ENCODE measurements around the gene CYP4A22. TPM values are rescaled to one million over a fixed set of nuclear protein-coding genes. Genes with fewer than 3 reads are reported as not detected.
"Not testable (repeated sequence)": the region's sequence is repeated elsewhere in the genome, so short reads cannot be mapped to it uniquely, and the experiment has no call there.

Gene CYP4A22
- total RNA-seq, 2 donors from 2014 or later: not detected

DNA sequence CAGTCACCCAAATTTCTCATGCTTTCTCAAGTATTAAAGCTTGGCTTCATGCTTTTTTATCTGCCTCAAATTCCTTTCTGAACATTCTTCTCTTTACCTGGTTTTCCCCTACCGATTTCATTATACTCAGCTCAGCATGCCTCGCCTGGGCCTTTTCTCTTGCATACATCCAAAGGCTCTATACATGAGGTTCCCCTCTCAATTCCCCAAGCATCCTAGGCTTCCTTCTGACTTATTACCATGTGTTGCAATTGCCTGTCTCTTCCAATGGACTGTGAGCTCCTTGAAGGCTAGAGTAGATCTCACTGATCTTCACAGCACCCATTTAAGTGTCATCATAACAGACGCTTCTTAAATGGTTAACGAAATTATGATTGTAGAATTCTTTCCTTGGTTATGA is 24.1 kb upstream of the CYP4A22 start:
- H3K27me3 ChIP-seq (replicated peaks; ENCODE audit: insufficient read depth): no peaks in the 10 kb centered on the region
- H3K4me3 ChIP-seq: no peak overlapping the region
- ATAC-seq (ENCODE audit: insufficient number of reproducible peaks, low FRiP score, low read depth): no peak

DNA sequence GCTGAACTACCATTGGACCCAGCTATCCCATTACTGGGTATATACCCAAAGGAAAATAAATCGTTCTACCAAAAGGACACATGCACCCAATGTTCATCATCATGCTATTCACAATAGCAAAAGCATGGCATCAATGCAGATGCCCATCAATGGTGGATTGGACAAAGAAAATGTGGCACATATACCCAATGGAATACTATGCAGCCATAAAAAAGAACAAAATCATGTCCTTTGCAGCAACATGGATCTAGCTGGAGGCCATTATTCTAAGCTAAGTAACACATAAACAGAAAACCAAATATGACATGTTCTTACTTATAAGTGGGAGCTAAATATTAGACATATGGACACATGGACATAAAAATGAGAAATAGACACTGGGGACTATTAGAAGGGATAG is 16.2 kb upstream of the CYP4A22 start:
- H3K36me3 ChIP-seq; H3K9me3 ChIP-seq; H3K27me3 ChIP-seq (replicated peaks; ENCODE audit: insufficient read depth); H3K4me3 ChIP-seq; H3K4me1 ChIP-seq (ENCODE audit: control insufficient read depth in 1 of 2, low read depth in 2 of 2); DNase-seq (ENCODE audit: low spot score); H3K27ac ChIP-seq; ATAC-seq (ENCODE audit: insufficient number of reproducible peaks, low FRiP score, low read depth): not testable (repeated sequence)

More for the DNA sequence above, 24.1 kb upstream of the CYP4A22 start:
- H3K36me3 ChIP-seq: no peaks in the 10 kb centered on the region
- no peaks in the 10 kb centered on the region for H3K4me1 ChIP-seq (ENCODE audit: control insufficient read depth in 1 of 2, low read depth in 2 of 2)
- H3K27ac ChIP-seq: no peak overlapping the region
- DNase-seq (ENCODE audit: low spot score): no peak
- no peaks in the 10 kb centered on the region for H3K9me3 ChIP-seq
- TF ChIP-seq, protein P1, sequence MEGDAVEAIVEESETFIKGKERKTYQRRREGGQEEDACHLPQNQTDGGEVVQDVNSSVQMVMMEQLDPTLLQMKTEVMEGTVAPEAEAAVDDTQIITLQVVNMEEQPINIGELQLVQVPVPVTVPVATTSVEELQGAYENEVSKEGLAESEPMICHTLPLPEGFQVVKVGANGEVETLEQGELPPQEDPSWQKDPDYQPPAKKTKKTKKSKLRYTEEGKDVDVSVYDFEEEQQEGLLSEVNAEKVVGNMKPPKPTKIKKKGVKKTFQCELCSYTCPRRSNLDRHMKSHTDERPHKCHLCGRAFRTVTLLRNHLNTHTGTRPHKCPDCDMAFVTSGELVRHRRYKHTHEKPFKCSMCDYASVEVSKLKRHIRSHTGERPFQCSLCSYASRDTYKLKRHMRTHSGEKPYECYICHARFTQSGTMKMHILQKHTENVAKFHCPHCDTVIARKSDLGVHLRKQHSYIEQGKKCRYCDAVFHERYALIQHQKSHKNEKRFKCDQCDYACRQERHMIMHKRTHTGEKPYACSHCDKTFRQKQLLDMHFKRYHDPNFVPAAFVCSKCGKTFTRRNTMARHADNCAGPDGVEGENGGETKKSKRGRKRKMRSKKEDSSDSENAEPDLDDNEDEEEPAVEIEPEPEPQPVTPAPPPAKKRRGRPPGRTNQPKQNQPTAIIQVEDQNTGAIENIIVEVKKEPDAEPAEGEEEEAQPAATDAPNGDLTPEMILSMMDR (IDR thresholded peaks at IDR 0.05): no peak

DNA sequence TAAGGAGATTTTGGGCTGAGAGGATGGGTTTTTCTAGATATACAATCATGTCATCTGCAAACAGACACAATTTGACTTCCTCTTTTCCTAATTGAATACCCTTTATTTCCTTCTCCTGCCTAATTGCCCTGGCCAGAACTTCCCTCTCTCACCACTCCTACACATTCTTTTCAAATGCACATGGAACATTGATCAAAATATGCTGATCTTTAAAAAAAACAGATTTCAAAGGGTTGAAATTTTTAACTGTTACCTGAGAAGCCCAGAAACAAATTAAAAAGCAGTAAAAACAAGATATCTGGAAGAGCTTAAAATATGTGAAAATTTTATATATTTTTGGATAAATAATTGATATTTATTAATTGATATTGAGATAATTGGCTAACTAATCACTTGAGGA is 12.4 kb upstream of the CYP4A22 start:
- not testable (repeated sequence) for H3K4me3 ChIP-seq; ATAC-seq (ENCODE audit: insufficient number of reproducible peaks, low FRiP score, low read depth); H3K4me1 ChIP-seq (ENCODE audit: control insufficient read depth in 1 of 2, low read depth in 2 of 2); DNase-seq (ENCODE audit: low spot score); H3K9me3 ChIP-seq; H3K27me3 ChIP-seq (replicated peaks; ENCODE audit: insufficient read depth); H3K36me3 ChIP-seq; H3K27ac ChIP-seq

DNA sequence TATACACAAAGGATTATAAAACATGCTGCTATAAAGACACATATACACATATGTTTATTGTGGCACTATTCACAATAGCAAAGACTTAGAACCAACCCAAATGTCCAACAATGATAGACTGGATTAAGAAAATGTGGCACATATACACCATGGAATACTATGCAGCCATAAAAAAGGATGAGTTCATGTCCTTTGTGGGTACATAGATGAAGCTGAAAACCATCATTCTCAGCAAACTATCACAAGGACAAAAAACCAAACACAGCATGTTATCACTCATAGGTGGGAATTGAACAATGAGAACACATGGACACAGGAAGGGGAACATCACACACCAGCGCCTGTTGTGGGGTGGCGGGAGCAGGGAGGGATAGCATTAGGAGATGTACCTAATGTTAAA is 10.2 kb upstream of the CYP4A22 start:
- H3K36me3 ChIP-seq; H3K9me3 ChIP-seq; ATAC-seq (ENCODE audit: insufficient number of reproducible peaks, low FRiP score, low read depth); H3K27ac ChIP-seq; H3K4me3 ChIP-seq; H3K27me3 ChIP-seq (replicated peaks; ENCODE audit: insufficient read depth); DNase-seq (ENCODE audit: low spot score); H3K4me1 ChIP-seq (ENCODE audit: control insufficient read depth in 1 of 2, low read depth in 2 of 2): not testable (repeated sequence)

DNA sequence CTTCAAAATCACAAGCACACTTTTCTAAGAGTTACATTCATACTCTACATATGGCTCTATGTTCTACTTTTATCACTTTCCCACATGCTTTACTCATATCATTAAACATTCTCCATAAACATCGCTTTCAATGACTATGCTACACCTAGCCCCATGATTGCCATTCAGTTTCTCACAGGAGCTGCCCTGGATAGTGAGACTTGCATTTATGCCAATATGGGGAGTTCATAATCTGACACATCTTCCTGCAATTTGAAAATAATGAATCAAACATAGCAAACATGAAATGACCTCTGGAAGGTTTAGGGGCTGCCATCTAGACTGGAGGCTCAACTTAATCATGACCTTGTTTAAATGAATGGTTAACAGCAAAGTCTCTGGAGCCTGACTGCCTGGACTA is 9.0 kb upstream of the CYP4A22 start:
- no peak overlapping the region for H3K4me3 ChIP-seq
- no peaks in the 10 kb centered on the region for H3K4me1 ChIP-seq (ENCODE audit: control insufficient read depth in 1 of 2, low read depth in 2 of 2)
- no peaks in the 10 kb centered on the region for H3K27me3 ChIP-seq (replicated peaks; ENCODE audit: insufficient read depth)
- ATAC-seq (ENCODE audit: insufficient number of reproducible peaks, low FRiP score, low read depth) (no peak), DNase-seq (ENCODE audit: low spot score) (no peak)
- H3K36me3 ChIP-seq: no peaks in the 10 kb centered on the region
- H3K9me3 ChIP-seq: no peaks in the 10 kb centered on the region
- no peak overlapping the region for H3K27ac ChIP-seq
- TF ChIP-seq, protein P1 (IDR thresholded peaks at IDR 0.05): no peak

DNA sequence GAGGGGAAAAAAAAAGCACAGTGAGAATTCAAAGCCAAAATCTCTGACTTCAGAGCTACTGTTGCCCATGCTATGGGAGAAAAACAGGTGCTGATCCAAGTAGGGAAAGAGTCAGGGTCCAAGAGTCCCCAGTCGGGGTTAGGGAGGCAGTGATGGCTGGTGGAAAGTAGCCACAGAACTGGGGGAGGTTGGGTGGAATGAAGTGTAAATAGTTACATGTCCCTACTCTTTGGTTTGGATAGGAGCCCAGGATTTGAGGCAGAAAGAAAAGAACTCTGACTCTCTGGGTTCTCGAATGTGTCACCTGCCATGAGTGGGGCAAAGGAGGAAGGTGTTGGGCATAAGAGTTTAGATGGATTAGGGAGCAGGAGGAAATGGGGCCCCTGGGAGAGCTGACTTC is 8.4 kb upstream of the CYP4A22 start:
- not testable (repeated sequence) for H3K27ac ChIP-seq; H3K36me3 ChIP-seq; H3K4me3 ChIP-seq; H3K27me3 ChIP-seq (replicated peaks; ENCODE audit: insufficient read depth); DNase-seq (ENCODE audit: low spot score); H3K4me1 ChIP-seq (ENCODE audit: control insufficient read depth in 1 of 2, low read depth in 2 of 2); H3K9me3 ChIP-seq; ATAC-seq (ENCODE audit: insufficient number of reproducible peaks, low FRiP score, low read depth)

DNA sequence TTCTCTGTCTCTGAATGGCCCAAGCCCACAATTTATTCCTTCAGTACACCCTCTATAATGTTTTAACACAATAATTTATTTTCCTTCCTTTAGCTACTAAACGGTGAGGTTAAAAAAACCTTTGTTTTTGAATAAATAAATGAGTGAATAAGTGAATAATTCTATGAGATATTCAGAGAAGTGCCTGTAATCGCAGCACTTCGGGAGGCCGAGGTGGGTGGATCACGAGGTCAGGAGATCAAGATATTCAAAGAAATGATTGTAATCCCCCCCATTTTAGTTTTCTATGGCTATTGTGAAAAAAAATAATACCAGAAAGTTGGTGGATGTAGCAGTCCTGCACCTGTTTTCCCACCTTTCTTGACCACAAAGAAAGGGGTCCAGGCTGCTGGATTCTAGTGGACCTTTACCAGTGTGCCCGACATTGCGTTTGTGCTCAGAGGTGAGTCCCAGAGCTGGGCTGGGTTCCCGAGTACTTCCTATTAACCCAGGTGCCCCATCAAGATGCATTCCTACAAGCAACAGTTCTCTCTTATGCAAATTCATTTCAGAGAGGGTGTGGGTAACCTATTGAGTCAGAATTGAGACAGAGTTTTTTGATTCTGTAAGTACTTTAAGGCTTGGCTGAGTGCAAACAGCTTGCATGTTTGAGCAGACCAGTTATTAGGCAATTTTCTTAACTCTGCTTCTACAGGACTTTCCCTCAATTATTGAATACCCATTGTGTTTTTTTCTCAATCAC is 7.6 kb upstream of the CYP4A22 start:
- H3K9me3 ChIP-seq; H3K27me3 ChIP-seq (replicated peaks; ENCODE audit: insufficient read depth); H3K27ac ChIP-seq; H3K4me3 ChIP-seq; H3K4me1 ChIP-seq (ENCODE audit: control insufficient read depth in 1 of 2, low read depth in 2 of 2); ATAC-seq (ENCODE audit: insufficient number of reproducible peaks, low FRiP score, low read depth); H3K36me3 ChIP-seq; DNase-seq (ENCODE audit: low spot score): not testable (repeated sequence)

DNA sequence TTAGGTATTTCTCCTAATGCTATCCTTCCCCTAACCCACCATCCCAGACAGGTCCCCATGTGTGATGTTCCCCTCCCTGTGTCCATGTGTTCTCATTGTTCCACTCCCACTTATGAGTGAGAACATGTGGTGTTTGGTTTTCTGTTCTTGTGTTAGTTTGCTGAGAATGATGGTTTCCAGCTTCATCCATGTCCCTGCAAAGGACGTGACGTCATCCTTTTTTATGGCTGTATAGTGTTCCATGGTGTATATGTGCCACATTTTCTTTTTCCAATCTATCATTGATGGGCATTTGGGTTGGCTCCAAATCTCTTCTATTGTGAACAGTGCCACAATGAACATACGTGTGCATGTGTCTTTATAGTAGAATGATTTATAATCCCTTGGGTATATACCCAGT is 4.6 kb upstream of the CYP4A22 start:
- ATAC-seq (ENCODE audit: insufficient number of reproducible peaks, low FRiP score, low read depth); H3K9me3 ChIP-seq; H3K4me3 ChIP-seq; H3K36me3 ChIP-seq; H3K4me1 ChIP-seq (ENCODE audit: control insufficient read depth in 1 of 2, low read depth in 2 of 2); H3K27me3 ChIP-seq (replicated peaks; ENCODE audit: insufficient read depth); DNase-seq (ENCODE audit: low spot score); H3K27ac ChIP-seq: not testable (repeated sequence)

Measured in thoracic aorta (tissue), 2 donors.